Prostate gland (tissue), 2 donors: Measurements from ENCODE around the gene CTPS2.

Experiments
- POLR2A ChIP-seq: fragments of 450-650 bp; IDR thresholded peaks from one replicate; pipeline ENCODE4 v1.6.1; 2016; ENCODE audit warnings: antibody characterized with exemption, mild to moderate bottlenecking
- TF ChIP-seq, protein P1 (sequence below), 4 experiments: fragments of 200-600 bp in 2 of 4; fragments of 450-650 bp in 2 of 4; sonication (generic) in 2 of 4; IDR thresholded peaks; 1 replicate in 3 of 4; 2 replicates in 1 of 4; pipeline ENCODE4 v1.5.1; 2016 to 2019; ENCODE audit warnings: antibody characterized with exemption in 4 of 4, mild to moderate bottlenecking in 2 of 4, moderate library complexity in 2 of 4

DNA sequence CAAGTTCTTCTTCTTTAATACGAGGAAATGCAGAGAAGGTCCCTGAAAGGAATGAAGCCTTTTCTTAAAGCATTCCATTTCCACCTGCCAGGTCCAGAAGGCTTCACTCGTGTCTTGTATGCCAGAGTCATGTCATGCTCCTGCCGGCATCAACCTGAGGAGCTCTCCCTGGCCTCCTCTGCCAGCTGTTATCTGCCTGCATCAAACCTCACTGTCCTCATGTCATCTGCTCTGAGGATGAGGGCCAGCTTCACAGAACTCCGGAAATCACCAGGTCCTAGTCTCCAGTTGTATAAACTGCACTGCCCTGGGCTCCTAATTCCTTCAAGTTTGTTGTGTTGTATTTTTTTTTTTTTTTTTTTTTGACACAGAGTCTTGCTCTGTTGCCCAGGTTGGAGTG, 82.6 kb downstream of the CTPS2 start:
- TF ChIP-seq, protein P1, sequence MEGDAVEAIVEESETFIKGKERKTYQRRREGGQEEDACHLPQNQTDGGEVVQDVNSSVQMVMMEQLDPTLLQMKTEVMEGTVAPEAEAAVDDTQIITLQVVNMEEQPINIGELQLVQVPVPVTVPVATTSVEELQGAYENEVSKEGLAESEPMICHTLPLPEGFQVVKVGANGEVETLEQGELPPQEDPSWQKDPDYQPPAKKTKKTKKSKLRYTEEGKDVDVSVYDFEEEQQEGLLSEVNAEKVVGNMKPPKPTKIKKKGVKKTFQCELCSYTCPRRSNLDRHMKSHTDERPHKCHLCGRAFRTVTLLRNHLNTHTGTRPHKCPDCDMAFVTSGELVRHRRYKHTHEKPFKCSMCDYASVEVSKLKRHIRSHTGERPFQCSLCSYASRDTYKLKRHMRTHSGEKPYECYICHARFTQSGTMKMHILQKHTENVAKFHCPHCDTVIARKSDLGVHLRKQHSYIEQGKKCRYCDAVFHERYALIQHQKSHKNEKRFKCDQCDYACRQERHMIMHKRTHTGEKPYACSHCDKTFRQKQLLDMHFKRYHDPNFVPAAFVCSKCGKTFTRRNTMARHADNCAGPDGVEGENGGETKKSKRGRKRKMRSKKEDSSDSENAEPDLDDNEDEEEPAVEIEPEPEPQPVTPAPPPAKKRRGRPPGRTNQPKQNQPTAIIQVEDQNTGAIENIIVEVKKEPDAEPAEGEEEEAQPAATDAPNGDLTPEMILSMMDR (IDR thresholded peaks at IDR 0.05) = no peak
- no peak for TF ChIP-seq POLR2A
